ENCODE results near the gene ATG4A. TPM values are rescaled to one million over a fixed set of nuclear protein-coding genes. Genes with fewer than 3 reads are reported as not detected.

Gene ATG4A
- total RNA-seq, 1 experiment from 2014 or later: 4.6 TPM

- Mint-ChIP-seq H3K36me3 (ENCODE audit: insufficient read depth, unreplicated experiment) (no peaks in the 10 kb centered on the region), H3K4me3 (ENCODE audit: unreplicated experiment) (no peak overlapping the region), H3K9me3 (ENCODE audit: unreplicated experiment) (no peaks in the 10 kb centered on the region), H3K27ac (ENCODE audit: unreplicated experiment) (no peak overlapping the region), H3K4me1 (ENCODE audit: low read depth, unreplicated experiment) (no peaks in the 10 kb centered on the region), H3K27me3 (ENCODE audit: insufficient read depth, unreplicated experiment) (no peaks in the 10 kb centered on the region)
- intact Hi-C loops (cut with micrococcal nuclease; ENCODE audit: unreplicated experiment): no loop called here
- Histone ChIP-seq H3K9me3 (no peaks in the 10 kb centered on the region), H3K4me3 (ENCODE audit: low read depth, low read length) (no peak overlapping the region), H3K4me1 (no peaks in the 10 kb centered on the region), H3K36me3 (ENCODE audit: control insufficient read depth, insufficient read depth, low read length) (no peaks in the 10 kb centered on the region), H3K27me3 (replicated peaks; ENCODE audit: control insufficient read depth, insufficient read depth, low read length) (no peaks in the 10 kb centered on the region)
- ChIA-PET POLR2A (no interaction called here), CTCF (no interaction called here)
- no TSS peak for BruUV-seq (replicated peaks)
- no peak for TF ChIP-seq CTCF (IDR thresholded peaks at IDR 0.05; ENCODE audit: insufficient read depth in 1 of 2, low read depth in 1 of 2, low read length in 1 of 2, severe bottlenecking in 1 of 2, unreplicated experiment in 1 of 2)
- DNase-seq: no peak
These were observed 39.9 kb downstream of the ATG4A start for GRCh38 chrX:108131471-108131870.

- H3K27me3 Mint-ChIP-seq (ENCODE audit: insufficient read depth, unreplicated experiment): no peaks in the 10 kb centered on the region
- CTCF ChIA-PET: no interaction called here
- POLR2A ChIA-PET: no interaction called here
- intact Hi-C loops (cut with micrococcal nuclease; ENCODE audit: unreplicated experiment): no loop called here
- no peak overlapping the region for H3K4me3 ChIP-seq (ENCODE audit: low read depth, low read length)
- no peak for TF ChIP-seq CTCF (IDR thresholded peaks at IDR 0.05; ENCODE audit: insufficient read depth in 1 of 2, low read depth in 1 of 2, low read length in 1 of 2, severe bottlenecking in 1 of 2, unreplicated experiment in 1 of 2)
- no peaks in the 10 kb centered on the region for H3K27me3 ChIP-seq (replicated peaks; ENCODE audit: control insufficient read depth, insufficient read depth, low read length)
- no TSS peak for BruUV-seq (replicated peaks)
- DNase-seq: no peak
- H3K4me3 Mint-ChIP-seq (ENCODE audit: unreplicated experiment): no peak overlapping the region
- no peaks in the 10 kb centered on the region for H3K4me1 ChIP-seq
- H3K9me3 ChIP-seq: no peaks in the 10 kb centered on the region
- no peak overlapping the region for H3K27ac Mint-ChIP-seq (ENCODE audit: unreplicated experiment)
- no peaks in the 10 kb centered on the region for H3K36me3 ChIP-seq (ENCODE audit: control insufficient read depth, insufficient read depth, low read length)
- no peaks in the 10 kb centered on the region for H3K9me3 Mint-ChIP-seq (ENCODE audit: unreplicated experiment)
- H3K4me1 Mint-ChIP-seq (ENCODE audit: low read depth, unreplicated experiment): no peaks in the 10 kb centered on the region
- no peaks in the 10 kb centered on the region for H3K36me3 Mint-ChIP-seq (ENCODE audit: insufficient read depth, unreplicated experiment)
These were observed 40.5 kb downstream of the ATG4A start for GRCh38 chrX:108132034-108132433.

GRCh38 chrX:108132876-108133275, 41.3 kb downstream of the ATG4A start:
- Mint-ChIP-seq H3K36me3 (ENCODE audit: insufficient read depth, unreplicated experiment) (no peaks in the 10 kb centered on the region), H3K27ac (ENCODE audit: unreplicated experiment) (no peak overlapping the region), H3K4me1 (ENCODE audit: low read depth, unreplicated experiment) (no peaks in the 10 kb centered on the region), H3K27me3 (ENCODE audit: insufficient read depth, unreplicated experiment) (no peaks in the 10 kb centered on the region), H3K9me3 (ENCODE audit: unreplicated experiment) (no peaks in the 10 kb centered on the region), H3K4me3 (ENCODE audit: unreplicated experiment) (no peak overlapping the region)
- DNase-seq: no peak
- Histone ChIP-seq H3K36me3 (ENCODE audit: control insufficient read depth, insufficient read depth, low read length) (no peaks in the 10 kb centered on the region), H3K27me3 (replicated peaks; ENCODE audit: control insufficient read depth, insufficient read depth, low read length) (no peaks in the 10 kb centered on the region), H3K4me3 (ENCODE audit: low read depth, low read length) (no peak overlapping the region), H3K9me3 (no peaks in the 10 kb centered on the region), H3K4me1 (no peaks in the 10 kb centered on the region)
- no TSS peak for BruUV-seq (replicated peaks)
- intact Hi-C loops (cut with micrococcal nuclease; ENCODE audit: unreplicated experiment): no loop called here
- ChIA-PET POLR2A (interaction anchor here (0.7 kb wide), 1 partner anchor 115 kb away, joined by 6 read pairs; no protein-coding TSS in a partner anchor), CTCF (no interaction called here)
- TF ChIP-seq CTCF (IDR thresholded peaks at IDR 0.05; ENCODE audit: insufficient read depth in 1 of 2, low read depth in 1 of 2, low read length in 1 of 2, severe bottlenecking in 1 of 2, unreplicated experiment in 1 of 2): no peak
